Endothelial cell (in vitro differentiated cells): Measurements from ENCODE around the gene TCF15. TPM values are rescaled to one million over a fixed set of nuclear protein-coding genes. Genes with fewer than 3 reads are reported as not detected.

Experiments
- DNase-seq: peaks from one replicate; pipeline ENCODE4 v3.0.0; 2021; ENCODE audit warnings: low spot score
- H3K27ac Mint-ChIP-seq: one replicate; pipeline ENCODE4 v1.8.0; 2021; ENCODE audit warnings: mixed read lengths, inconsistent platforms; ENCODE audit not compliant: unreplicated experiment
- H3K27me3 Mint-ChIP-seq: one replicate; pipeline ENCODE4 v1.8.0; 2021; ENCODE audit warnings: mild to moderate bottlenecking, moderate library complexity, mixed read lengths, inconsistent platforms; ENCODE audit not compliant: unreplicated experiment
- H3K36me3 Mint-ChIP-seq: one replicate; pipeline ENCODE4 v1.8.0; 2021; ENCODE audit warnings: mild to moderate bottlenecking, low read depth, mixed read lengths, inconsistent platforms; ENCODE audit not compliant: unreplicated experiment
- H3K4me1 Mint-ChIP-seq: one replicate; pipeline ENCODE4 v1.8.0; 2021; ENCODE audit warnings: mild to moderate bottlenecking, mixed read lengths, inconsistent platforms; ENCODE audit not compliant: unreplicated experiment
- H3K4me3 Mint-ChIP-seq: one replicate; pipeline ENCODE4 v1.8.0; 2021; ENCODE audit warnings: mild to moderate bottlenecking, mixed read lengths, inconsistent platforms; ENCODE audit not compliant: unreplicated experiment
- H3K9me3 Mint-ChIP-seq: one replicate; pipeline ENCODE4 v1.8.0; 2021; ENCODE audit warnings: mixed read lengths, inconsistent platforms; ENCODE audit not compliant: unreplicated experiment
- CTCF ChIP-seq: fragments of 200-600 bp; sonication (generic); IDR thresholded peaks from one replicate; pipeline ENCODE4 v1.5.0; 2021; ENCODE audit warnings: antibody characterized with exemption; ENCODE audit not compliant: unreplicated experiment
- total RNA-seq: library from RNA; stranded (reverse); fragmentation: NEBNext Ultra II Directional; extraction: Animal tissue kit (Norgen Biotek cat#: 25700); gene quantifications from one replicate; pipeline ENCODE4 v1.2.1, GENCODE V29; 2021; ENCODE audit not compliant: unreplicated experiment

TCF15 gene
- total RNA-seq, 1 donor from 2014 or later: 6.6 TPM

DNA sequence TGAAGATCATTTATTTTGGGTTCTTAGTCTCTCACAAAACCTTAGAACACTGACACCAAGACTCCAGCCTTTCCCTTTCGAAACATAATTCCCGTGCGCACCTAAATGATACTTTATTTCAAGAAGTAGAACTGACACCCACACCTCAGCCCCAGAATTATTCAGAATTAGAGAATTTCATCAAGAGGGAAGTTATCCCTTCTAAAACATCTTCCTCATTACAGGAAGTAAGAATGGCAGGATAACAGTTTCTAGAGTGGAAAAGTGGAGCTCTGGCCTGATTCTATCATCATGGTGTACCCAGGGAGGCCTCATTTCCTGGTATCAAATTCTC is 44.3 kb upstream of the TCF15 start:
- H3K36me3 Mint-ChIP-seq: peaks cover 11% of the 10 kb centered on the region
- H3K27me3 Mint-ChIP-seq: peaks cover 8% of the 10 kb centered on the region
- no peak for TF ChIP-seq CTCF
- H3K9me3 Mint-ChIP-seq: no peaks in the 10 kb centered on the region
- no peak for DNase-seq
- peaks cover 37% of the 10 kb centered on the region for H3K4me1 Mint-ChIP-seq
- H3K4me3 Mint-ChIP-seq: no peak overlapping the region
- no peak overlapping the region for H3K27ac Mint-ChIP-seq

- Mint-ChIP-seq H3K36me3 (peaks cover 11% of the 10 kb centered on the region), H3K9me3 (no peaks in the 10 kb centered on the region), H3K27me3 (peaks cover 8% of the 10 kb centered on the region), H3K4me3 (peak overlapping the region; percentile 84), H3K27ac (no peak overlapping the region), H3K4me1 (peaks cover 31% of the 10 kb centered on the region)
- no peak for DNase-seq
- peak; percentile 26 for TF ChIP-seq CTCF
These were observed 43.7 kb upstream of the TCF15 start for GRCh38 chr20:653590-654416.

GRCh38 chr20:653110-653589 is 43.0 kb upstream of the TCF15 start, which contains the start of gene SRXN1:
Gene SRXN1, minus strand, starts transcription at chr20:653200. Its CDS starts 15 bp downstream, at chr20:653185.
- Mint-ChIP-seq H3K4me1 (peaks cover 25% of the 10 kb centered on the region), H3K9me3 (no peaks in the 10 kb centered on the region), H3K4me3 (peak within 1 kb of the TSS; percentile 84), H3K27me3 (peaks cover 8% of the 10 kb centered on the region), H3K36me3 (peaks cover 11% of the 10 kb centered on the region), H3K27ac (no peak within 1 kb of the TSS)
- peak; percentile 73 for TF ChIP-seq CTCF
- peak; percentile 87 for DNase-seq

DNA sequence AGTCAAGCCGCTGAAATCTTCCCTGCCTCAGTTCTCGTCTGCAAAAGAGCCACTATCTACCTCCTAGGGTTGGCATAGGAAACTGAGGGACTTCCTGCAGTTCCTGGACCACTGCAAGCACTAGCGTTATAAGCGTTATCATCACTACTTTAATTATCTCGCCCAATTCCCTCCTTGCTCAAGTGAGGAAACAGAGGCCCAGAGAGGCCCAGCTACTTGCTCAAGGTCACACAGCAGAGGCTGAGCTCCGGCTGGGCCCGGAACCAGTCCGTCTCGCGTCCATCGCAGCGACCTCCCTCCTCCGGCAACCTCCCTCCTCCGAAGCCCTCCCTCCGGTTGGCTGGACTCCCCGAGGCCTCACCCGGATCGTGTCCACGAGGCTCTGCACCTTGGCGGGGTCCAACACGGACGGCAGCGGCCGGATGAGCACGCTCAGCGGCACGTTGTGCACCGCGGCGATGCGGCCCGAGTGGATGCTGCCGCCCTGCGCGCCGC is 42.6 kb upstream of the TCF15 start:
- peak overlapping the region; percentile 51 for H3K4me3 Mint-ChIP-seq
- no peak for DNase-seq
- TF ChIP-seq CTCF: no peak
- peaks cover 8% of the 10 kb centered on the region for H3K27me3 Mint-ChIP-seq
- no peaks in the 10 kb centered on the region for H3K9me3 Mint-ChIP-seq
- H3K27ac Mint-ChIP-seq: no peak overlapping the region
- peaks cover 22% of the 10 kb centered on the region for H3K4me1 Mint-ChIP-seq
- peaks cover 15% of the 10 kb centered on the region for H3K36me3 Mint-ChIP-seq
